Common myeloid progenitor, CD34-positive (primary cell): Measurements from ENCODE around the gene GPRC5B.

Source experiments
- CTCF ChIA-PET: fragments of 350-600 bp; sonication (Branson Sonifier 250); formaldehyde crosslinking; loops from one replicate; lab custom pipeline; 2021; ENCODE audit warnings: antibody characterized with exemption; lab: Charles Lee
- POLR2A ChIA-PET: fragments of 350-600 bp; sonication (Branson Sonifier 250); formaldehyde crosslinking; loops from one replicate; lab custom pipeline; 2021; ENCODE audit warnings: antibody characterized with exemption; lab: Charles Lee
- DNase-seq, 3 donors: peaks; one replicate each; pipeline versions ENCODE4 v3.0.0 to v3.0.0-alpha.2; 2013
- H3K27ac ChIP-seq, 2 experiments: 1 replicate in 1 of 2; 2 replicates in 1 of 2; pipeline ENCODE4 v1.7.0; 2013; ENCODE audit warnings: inconsistent platforms in 2 of 2, low read length in 2 of 2, mild to moderate bottlenecking in 2 of 2, low read depth in 1 of 2, moderate library complexity in 1 of 2; ENCODE audit not compliant: severe bottlenecking in 2 of 2, insufficient read depth in 1 of 2, poor library complexity in 1 of 2
- H3K27me3 ChIP-seq, 5 experiments: replicated peaks in 2 of 5; 1 replicate in 3 of 5; 2 replicates in 2 of 5; pipeline versions ENCODE4 v1.6.1 to v1.7.0; 2013; ENCODE audit warnings: low read length in 4 of 5, mild to moderate bottlenecking in 2 of 5, moderate library complexity in 2 of 5, inconsistent platforms in 1 of 5; ENCODE audit not compliant: insufficient read depth in 5 of 5, control insufficient read depth in 4 of 5
- H3K36me3 ChIP-seq, 4 experiments: 1 replicate in 2 of 4; 2 replicates in 2 of 4; pipeline versions ENCODE4 v1.6.1 to v1.7.0; 2013; ENCODE audit warnings: low read length in 3 of 4, control low read depth in 1 of 4, mild to moderate bottlenecking in 1 of 4; ENCODE audit not compliant: control insufficient read depth in 4 of 4, insufficient read depth in 4 of 4
- H3K4me1 ChIP-seq, 4 experiments: 1 replicate in 3 of 4; 2 replicates in 1 of 4; pipeline versions ENCODE4 v1.6.1 to v1.7.1; 2013; ENCODE audit warnings: low read length in 3 of 4, mild to moderate bottlenecking in 3 of 4, control low read depth in 1 of 4, inconsistent platforms in 1 of 4, moderate library complexity in 1 of 4; ENCODE audit not compliant: control insufficient read depth in 4 of 4, insufficient read depth in 4 of 4; ENCODE audit errors: control extremely low read depth in 1 of 4
- H3K4me3 ChIP-seq, 7 experiments: 1 replicate in 4 of 7; 2 replicates in 3 of 7; pipeline versions ENCODE4 v1.5.1 to v1.7.0; 2013; ENCODE audit warnings: mild to moderate bottlenecking in 7 of 7, low read length in 6 of 7, moderate library complexity in 6 of 7, inconsistent platforms in 2 of 7, low read depth in 2 of 7, control low read depth in 1 of 7; ENCODE audit not compliant: insufficient read depth in 4 of 7, control insufficient read depth in 1 of 7; ENCODE audit errors: extremely low read depth in 1 of 7
- H3K9me3 ChIP-seq, 5 experiments: 1 replicate in 4 of 5; 2 replicates in 1 of 5; pipeline versions ENCODE4 v1.6.1 to v1.7.1; 2013; ENCODE audit warnings: low read length in 4 of 5, mild to moderate bottlenecking in 2 of 5, inconsistent platforms in 1 of 5, low read depth in 1 of 5, moderate library complexity in 1 of 5; ENCODE audit not compliant: control insufficient read depth in 4 of 5, insufficient read depth in 2 of 5; ENCODE audit errors: control extremely low read depth in 1 of 5
- WGBS: methylation state at CpG from one replicate; pipeline ENCODE4 v1.1.5; 2013; ENCODE audit not compliant: insufficient coverage; 5-methylcytosine and 5-hydroxymethylcytosine counted together

The GPRC5B gene

DNA sequence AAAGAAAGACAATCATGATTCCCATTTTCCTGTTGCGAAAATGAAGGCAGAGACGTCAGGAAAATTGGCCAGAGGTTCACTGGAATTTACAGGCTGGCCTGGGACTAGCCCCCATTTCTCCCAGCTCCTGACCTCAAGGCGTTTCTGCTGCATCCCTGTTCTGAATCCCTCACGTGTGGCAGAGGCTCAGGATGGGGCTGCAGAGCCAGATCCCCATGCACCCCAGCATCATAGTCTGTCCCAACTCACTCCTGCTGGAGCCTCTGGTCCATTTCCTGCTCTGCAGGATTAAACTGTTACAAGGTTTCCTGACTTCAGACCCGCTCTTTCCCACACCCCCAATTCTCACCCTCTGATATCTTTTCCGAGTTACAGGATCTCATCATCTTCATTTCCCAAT is 2.9 kb downstream of the GPRC5B start:
- Histone ChIP-seq H3K9me3 (no peaks in the 10 kb centered on the region), H3K4me1 (peaks cover 0 to 32% (median 26%) of the 10 kb centered on the region in 4 experiments), H3K36me3 (no peaks in the 10 kb centered on the region), H3K27me3 (peaks cover 2 to 56% (median 25%) of the 10 kb centered on the region in 5 experiments), H3K27ac (no peak overlapping the region), H3K4me3 (no peak overlapping the region)
- 90% methylated on average over 6 of the region's 6 CpGs for WGBS
- ChIA-PET CTCF (interaction anchor here (1.4 to 1.7 kb wide), 2 partner anchors 17 to 325 kb away, joined by 3 to 4 read pairs; no protein-coding TSS in a partner anchor), POLR2A (no interaction called here)
- no peak for DNase-seq

DNA sequence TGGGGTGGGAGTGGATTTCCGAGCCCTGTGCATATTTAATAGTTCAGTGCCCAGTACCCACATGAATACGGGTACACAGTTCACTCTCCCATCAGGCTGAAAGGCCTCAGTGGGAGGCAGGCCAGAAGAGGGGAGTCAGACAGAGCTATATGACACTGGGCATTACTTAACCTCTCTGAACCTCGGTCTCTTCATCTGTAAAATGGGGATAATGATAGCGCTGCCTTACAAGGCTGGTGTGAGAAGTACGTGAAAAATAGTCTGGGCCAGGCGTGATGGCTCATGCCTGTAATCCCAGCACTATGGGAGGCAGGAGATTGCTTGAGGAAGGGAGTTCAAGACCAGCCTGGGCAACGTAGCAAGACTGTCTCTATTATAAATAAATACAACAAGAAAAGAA is 3.6 kb downstream of the GPRC5B start:
- no peak for DNase-seq
- Histone ChIP-seq H3K27ac (no peak overlapping the region), H3K27me3 (peaks cover 2 to 55% (median 27%) of the 10 kb centered on the region in 5 experiments), H3K36me3 (no peaks in the 10 kb centered on the region), H3K9me3 (no peaks in the 10 kb centered on the region), H3K4me1 (peaks cover 0 to 27% (median 25%) of the 10 kb centered on the region in 4 experiments), H3K4me3 (no peak overlapping the region)
- POLR2A ChIA-PET, result no interaction called here
- WGBS, result 100% methylated on average over 4 of the region's 7 CpGs
- CTCF ChIA-PET, result no interaction called here

DNA sequence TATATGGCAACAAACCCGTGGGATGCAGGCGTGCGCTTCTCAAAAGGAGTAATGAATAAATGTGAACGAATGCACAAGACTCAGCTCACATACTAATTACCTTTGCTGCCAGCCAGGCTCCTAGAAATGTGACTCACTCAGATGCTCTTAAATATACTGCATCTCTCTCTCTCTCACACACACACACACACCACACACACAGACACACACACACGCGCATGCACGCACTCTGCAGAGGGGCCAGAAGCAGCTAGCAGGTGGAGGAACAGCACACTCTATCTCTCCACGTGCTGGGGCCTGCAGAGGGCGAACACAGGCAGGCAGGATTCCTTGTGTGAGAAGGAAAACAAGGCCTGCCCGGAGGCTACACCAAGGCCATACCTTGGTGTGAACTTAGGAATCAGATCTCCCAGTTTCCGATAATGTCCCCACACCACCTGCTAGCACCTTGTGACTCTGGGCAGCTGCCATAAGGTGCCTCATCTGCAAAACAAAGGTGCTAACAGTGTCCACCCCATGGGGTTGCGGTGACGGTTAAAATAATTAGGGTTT is 5.3 kb downstream of the GPRC5B start:
- CTCF ChIA-PET, result interaction anchor here (1.1 kb wide), 1 partner anchor 13 kb away, joined by 3 read pairs; no protein-coding TSS in a partner anchor
- POLR2A ChIA-PET, result interaction anchor here (0.7 kb wide), 1 partner anchor 174 kb away, joined by 4 read pairs; no protein-coding TSS in a partner anchor
- 84% methylated on average over 10 of the region's 13 CpGs for WGBS
- H3K36me3 ChIP-seq, result no peaks in the 10 kb centered on the region
- peaks cover 0 to 15% (median 12%) of the 10 kb centered on the region in 4 experiments for H3K4me1 ChIP-seq
- H3K4me3 ChIP-seq, result no peak overlapping the region
- H3K27ac ChIP-seq, result no peak overlapping the region
- H3K27me3 ChIP-seq, result peaks cover 2 to 46% (median 22%) of the 10 kb centered on the region in 5 experiments
- DNase-seq, result peak in 1 of 3 donors; percentile 31
- no peaks in the 10 kb centered on the region for H3K9me3 ChIP-seq

DNA sequence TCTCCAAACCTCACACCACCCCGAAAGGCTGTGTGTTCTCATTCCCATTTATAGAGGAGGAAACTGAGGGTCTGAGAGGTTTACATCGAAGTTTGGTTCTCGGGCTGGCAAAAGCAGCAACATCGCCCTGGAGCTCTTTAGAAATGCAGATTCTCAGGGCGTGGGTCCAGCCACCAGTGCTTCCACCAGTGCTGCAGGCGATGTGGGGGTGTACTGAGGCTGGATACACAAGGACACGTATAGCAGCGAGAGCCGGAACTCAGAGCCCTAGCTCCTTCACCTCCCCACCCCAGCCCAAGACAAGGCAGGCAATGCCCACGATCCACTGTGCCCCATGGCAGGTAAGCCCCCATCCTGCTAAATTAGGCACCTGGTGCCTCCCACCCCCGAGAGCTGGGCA is 5.9 kb downstream of the GPRC5B start:
- no peaks in the 10 kb centered on the region for H3K9me3 ChIP-seq
- peaks cover 0 to 10% (median 7%) of the 10 kb centered on the region in 4 experiments for H3K4me1 ChIP-seq
- no peaks in the 10 kb centered on the region for H3K36me3 ChIP-seq
- CTCF ChIA-PET, result no interaction called here
- H3K27me3 ChIP-seq, result peaks cover 2 to 45% (median 22%) of the 10 kb centered on the region in 5 experiments
- POLR2A ChIA-PET, result no interaction called here
- 97% methylated on average over 10 of the region's 11 CpGs for WGBS
- no peak for DNase-seq
- H3K4me3 ChIP-seq, result no peak overlapping the region
- no peak overlapping the region for H3K27ac ChIP-seq

DNA sequence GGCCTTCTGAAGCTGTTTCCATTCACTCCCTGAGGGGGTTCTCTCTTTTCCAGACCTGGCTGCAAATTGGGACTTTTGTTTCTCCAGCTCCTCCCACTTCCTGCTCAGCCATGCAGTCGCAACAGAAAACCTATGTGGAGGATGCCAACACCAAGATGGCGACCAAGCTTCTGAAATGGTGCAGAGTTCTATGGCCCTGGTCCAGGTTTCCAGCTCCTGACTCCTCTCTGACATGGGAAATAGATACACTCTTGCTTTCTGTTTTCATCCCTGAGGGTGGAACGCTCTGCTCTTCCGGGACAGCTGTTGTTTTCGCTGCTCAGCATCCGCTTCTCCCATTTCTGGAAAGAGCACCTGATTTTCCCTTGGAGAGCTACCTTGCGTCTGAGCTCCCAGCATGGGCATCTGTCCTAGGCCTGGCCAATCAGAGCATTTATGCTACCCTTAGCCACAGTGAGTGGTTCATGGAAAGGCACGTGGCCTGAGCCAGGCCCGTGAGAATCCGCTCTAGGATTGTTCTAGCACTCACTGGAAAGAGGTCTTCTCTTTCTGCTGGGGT is 8.1 kb downstream of the GPRC5B start:
- Histone ChIP-seq H3K27ac (no peak overlapping the region), H3K4me1 (peaks cover 0 to 4% (median 1%) of the 10 kb centered on the region in 4 experiments), H3K36me3 (no peaks in the 10 kb centered on the region), H3K9me3 (no peaks in the 10 kb centered on the region), H3K27me3 (peaks cover 0 to 23% (median 6%) of the 10 kb centered on the region in 5 experiments), H3K4me3 (no peak overlapping the region)
- CTCF ChIA-PET, result interaction anchor here (1.0 to 2.1 kb wide), 2 partner anchors 10 to 31 kb away, joined by 3 to 7 read pairs; no protein-coding TSS in a partner anchor
- 95% methylated on average over 10 of the region's 10 CpGs for WGBS
- POLR2A ChIA-PET, result no interaction called here
- no peak for DNase-seq

DNA sequence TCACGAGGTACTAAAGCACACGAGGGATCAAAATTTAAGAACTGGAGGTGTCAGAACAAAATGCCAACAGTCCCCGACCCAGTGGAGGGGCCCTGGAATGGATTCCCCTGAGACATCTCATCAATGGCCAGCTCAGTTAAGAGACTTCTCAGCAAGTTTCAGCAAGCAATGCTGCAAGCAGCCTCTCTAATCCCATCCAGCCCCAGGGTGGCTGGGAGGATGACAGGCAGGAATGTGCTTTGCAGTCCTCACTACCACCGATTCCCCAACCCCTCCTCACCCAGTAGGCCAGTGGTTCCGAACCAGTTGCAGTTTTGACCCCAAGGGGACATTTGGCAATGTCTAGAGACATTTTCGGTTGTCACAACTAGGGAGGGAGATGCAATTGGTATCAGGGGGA is 8.7 kb downstream of the GPRC5B start:
- peaks cover 0 to 16% (median 5%) of the 10 kb centered on the region in 5 experiments for H3K27me3 ChIP-seq
- DNase-seq, result no peak
- H3K9me3 ChIP-seq, result no peaks in the 10 kb centered on the region
- H3K4me1 ChIP-seq, result peaks cover 0 to 4% (median 1%) of the 10 kb centered on the region in 4 experiments
- H3K4me3 ChIP-seq, result no peak overlapping the region
- WGBS, result 98% methylated on average over 5 of the region's 6 CpGs
- no peaks in the 10 kb centered on the region for H3K36me3 ChIP-seq
- CTCF ChIA-PET, result interaction anchor here (0.7 to 2.1 kb wide), 2 partner anchors 11 to 32 kb away, joined by 3 to 7 read pairs; no protein-coding TSS in a partner anchor
- POLR2A ChIA-PET, result no interaction called here
- H3K27ac ChIP-seq, result no peak overlapping the region
